Sigmoid colon (tissue), 4 donors: ENCODE data around the gene FAN1.

Source experiments
- CTCF ChIP-seq, 4 experiments: fragments of 450-650 bp in 3 of 4; fragments of 200-600 bp in 1 of 4; IDR thresholded peaks; one replicate each; pipeline ENCODE4 v1.5.1; 2016 to 2019; ENCODE audit warnings: antibody characterized with exemption in 4 of 4, mild to moderate bottlenecking in 3 of 4, moderate library complexity in 2 of 4
- EP300 ChIP-seq, 4 donors: sonication (generic); formaldehyde crosslinking; IDR thresholded peaks; one replicate each; pipeline ENCODE4 v1.6.1; 2017; ENCODE audit warnings: antibody characterized with exemption in 4 of 4
- POLR2A ChIP-seq, 2 donors: fragments of 450-650 bp; IDR thresholded peaks; one replicate each; pipeline ENCODE4 v1.6.1; 2016; ENCODE audit warnings: antibody characterized with exemption in 2 of 2, mild to moderate bottlenecking in 2 of 2, moderate library complexity in 2 of 2

DNA sequence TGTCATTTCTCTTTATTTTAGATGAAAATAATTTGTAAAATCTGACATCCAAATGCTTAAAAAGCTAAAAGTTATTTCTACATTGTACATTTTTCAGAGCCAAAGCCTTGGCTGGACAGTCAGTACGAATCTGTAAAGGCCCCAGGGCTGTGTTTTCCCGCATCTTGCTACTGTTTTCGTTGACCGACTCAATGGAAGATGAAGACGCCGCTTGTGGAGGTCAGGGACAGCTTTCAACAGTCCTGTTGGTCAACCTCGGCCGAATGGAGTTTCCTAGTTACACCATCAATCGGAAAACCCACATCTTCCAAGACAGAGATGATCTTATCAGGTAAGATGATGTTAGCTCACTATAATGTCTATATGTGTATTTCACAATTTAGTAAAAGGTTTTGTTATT, 10.0 kb downstream of the FAN1 start:
- TF ChIP-seq CTCF (IDR thresholded peaks at IDR 0.05) (no peak), EP300 (IDR thresholded peaks at IDR 0.05) (no peak), POLR2A (IDR thresholded peaks at IDR 0.05) (no peak)
